Measurements from ENCODE around the gene MS4A2.

MS4A2 gene

DNA sequence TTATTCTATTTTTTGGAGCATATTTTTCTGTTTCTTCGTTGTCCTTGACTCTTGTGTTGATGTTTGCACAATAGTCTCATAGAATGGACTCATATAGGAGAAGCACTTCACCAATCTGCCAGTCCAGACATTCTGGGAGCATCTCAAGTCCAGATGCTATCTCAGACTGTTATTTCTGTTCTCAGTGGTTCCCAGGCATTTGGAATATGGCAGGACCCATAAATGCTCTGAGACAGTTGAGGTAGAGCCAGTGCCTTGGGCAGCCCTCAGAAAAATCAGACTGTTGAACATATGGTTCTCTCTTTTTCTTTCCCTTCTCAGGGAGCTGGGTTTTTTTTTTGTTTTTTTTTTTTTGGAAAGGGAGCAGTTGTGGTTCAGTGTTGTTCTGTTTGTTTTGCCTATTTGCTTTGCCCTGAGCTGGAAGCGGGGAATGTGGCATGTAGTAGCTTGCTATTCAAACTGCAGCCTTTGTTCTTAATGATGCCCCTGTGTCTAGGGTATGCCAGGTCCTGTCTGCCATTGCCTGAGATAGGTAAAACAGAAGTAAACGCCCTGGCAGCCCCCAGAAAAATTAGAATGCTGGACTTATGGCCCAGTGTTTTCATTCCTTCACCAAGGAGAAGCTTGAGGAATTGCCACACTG is 3.7 kb upstream of the MS4A2 start:
- ChIA-PET CTCF (no interaction called here), POLR2A (no interaction called here)
- no peak for TF ChIP-seq SP1 (IDR thresholded peaks at IDR 0.05)
- TF ChIP-seq FOXM1 (IDR thresholded peaks at IDR 0.05; ENCODE audit: borderline replicate concordance): no peak
- no peak for TF ChIP-seq BHLHE40 (IDR thresholded peaks at IDR 0.05; ENCODE audit: borderline replicate concordance)
- no peak for TF ChIP-seq CTBP1 (IDR thresholded peaks at IDR 0.05; ENCODE audit: borderline replicate concordance)
- no peak for TF ChIP-seq ARNT (IDR thresholded peaks at IDR 0.05)
- TF ChIP-seq LEF1 (IDR thresholded peaks at IDR 0.05; ENCODE audit: borderline replicate concordance): no peak
- TF ChIP-seq ZNF384 (IDR thresholded peaks at IDR 0.05): no peak
- no peak for TF ChIP-seq HDGF (IDR thresholded peaks at IDR 0.05; ENCODE audit: borderline replicate concordance)
- no peak for TF ChIP-seq FOXK2 (IDR thresholded peaks at IDR 0.05)
- no peak for TF ChIP-seq SUZ12 (IDR thresholded peaks at IDR 0.05)
- TF ChIP-seq FOXA1 (IDR thresholded peaks at IDR 0.05): no peak
- no peak for TF ChIP-seq L3MBTL2 (conservative IDR thresholded peaks at IDR 0.05)
- no peak for TF ChIP-seq PKNOX1 (IDR thresholded peaks at IDR 0.05)
- TF ChIP-seq TARDBP (IDR thresholded peaks at IDR 0.05): no peak
- no peak for TF ChIP-seq ELF4 (IDR thresholded peaks at IDR 0.05)
- TF ChIP-seq NFRKB (IDR thresholded peaks at IDR 0.05): no peak
- no peak for DNase-seq (ENCODE audit: extremely low spot score)

DNA sequence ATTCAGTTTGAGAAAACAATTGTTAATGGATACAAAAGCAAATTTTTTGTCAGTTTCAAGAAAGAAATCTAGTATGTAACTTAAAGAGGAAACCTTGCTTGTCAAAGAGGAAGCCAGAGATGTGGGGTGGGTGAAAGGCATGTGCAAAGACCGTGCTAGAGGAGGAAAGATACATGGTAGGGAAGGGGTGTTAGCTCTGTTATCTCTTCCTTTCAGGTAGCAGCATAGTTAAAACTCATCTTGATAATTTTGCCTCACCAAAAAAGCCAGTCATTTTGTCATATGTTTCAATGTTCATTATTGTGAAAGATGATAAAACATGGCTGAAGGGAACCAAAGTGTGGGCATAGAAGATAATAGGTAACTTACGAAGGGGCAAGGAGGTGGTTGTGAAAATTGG is 2.6 kb upstream of the MS4A2 start:
- DNase-seq (ENCODE audit: extremely low spot score): no peak
- POLR2A ChIA-PET: no interaction called here

DNA sequence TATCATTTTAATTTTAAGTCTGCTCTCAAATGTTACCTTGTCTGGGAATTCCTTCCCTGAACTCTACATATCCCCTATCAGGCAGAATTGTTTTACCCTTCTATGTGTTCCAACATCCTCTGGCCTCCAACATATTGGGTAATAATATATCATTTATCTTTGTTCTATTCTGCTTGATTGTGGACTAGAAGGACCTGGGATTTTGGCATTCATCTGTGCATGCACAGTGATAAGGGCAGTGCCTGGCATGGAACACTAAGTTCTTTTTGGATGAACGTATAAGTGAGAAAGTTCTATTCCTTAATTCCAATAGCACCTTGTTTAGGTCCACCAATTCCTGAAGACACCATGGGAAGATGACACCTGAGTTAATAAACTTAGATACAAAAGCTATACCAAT is 1.2 kb upstream of the MS4A2 start:
- ChIA-PET POLR2A (no interaction called here), CTCF (no interaction called here)
- TF ChIP-seq PKNOX1 (IDR thresholded peaks at IDR 0.05): no peak
- no peak for TF ChIP-seq FOXM1 (IDR thresholded peaks at IDR 0.05; ENCODE audit: borderline replicate concordance)
- no peak for TF ChIP-seq SP1 (IDR thresholded peaks at IDR 0.05)
- TF ChIP-seq BHLHE40 (IDR thresholded peaks at IDR 0.05; ENCODE audit: borderline replicate concordance): no peak
- TF ChIP-seq TARDBP (IDR thresholded peaks at IDR 0.05): no peak
- no peak for TF ChIP-seq LEF1 (IDR thresholded peaks at IDR 0.05; ENCODE audit: borderline replicate concordance)
- no peak for TF ChIP-seq FOXA1 (IDR thresholded peaks at IDR 0.05)
- TF ChIP-seq FOXK2 (IDR thresholded peaks at IDR 0.05): no peak
- TF ChIP-seq SUZ12 (IDR thresholded peaks at IDR 0.05): no peak
- TF ChIP-seq ARNT (IDR thresholded peaks at IDR 0.05): no peak
- TF ChIP-seq ELF4 (IDR thresholded peaks at IDR 0.05): no peak
- no peak for TF ChIP-seq L3MBTL2 (conservative IDR thresholded peaks at IDR 0.05)
- TF ChIP-seq ZNF384 (IDR thresholded peaks at IDR 0.05): no peak
- TF ChIP-seq HDGF (IDR thresholded peaks at IDR 0.05; ENCODE audit: borderline replicate concordance): no peak
- no peak for TF ChIP-seq CTBP1 (IDR thresholded peaks at IDR 0.05; ENCODE audit: borderline replicate concordance)
- no peak for TF ChIP-seq NFRKB (IDR thresholded peaks at IDR 0.05)
- no peak for DNase-seq (ENCODE audit: extremely low spot score)

More for the DNA sequence above, 2.6 kb upstream of the MS4A2 start:
- TF ChIP-seq BHLHE40 (IDR thresholded peaks at IDR 0.05; ENCODE audit: borderline replicate concordance): no peak
- no peak for TF ChIP-seq TARDBP (IDR thresholded peaks at IDR 0.05)
- TF ChIP-seq SP1 (IDR thresholded peaks at IDR 0.05): no peak
- TF ChIP-seq SUZ12 (IDR thresholded peaks at IDR 0.05): no peak
- TF ChIP-seq ELF4 (IDR thresholded peaks at IDR 0.05): no peak
- TF ChIP-seq LEF1 (IDR thresholded peaks at IDR 0.05; ENCODE audit: borderline replicate concordance): no peak
- TF ChIP-seq FOXA1 (IDR thresholded peaks at IDR 0.05): no peak
- TF ChIP-seq ARNT (IDR thresholded peaks at IDR 0.05): no peak
- TF ChIP-seq PKNOX1 (IDR thresholded peaks at IDR 0.05): no peak
- no peak for TF ChIP-seq CTBP1 (IDR thresholded peaks at IDR 0.05; ENCODE audit: borderline replicate concordance)
- TF ChIP-seq FOXK2 (IDR thresholded peaks at IDR 0.05): no peak
- no peak for TF ChIP-seq NFRKB (IDR thresholded peaks at IDR 0.05)
- no peak for TF ChIP-seq HDGF (IDR thresholded peaks at IDR 0.05; ENCODE audit: borderline replicate concordance)
- TF ChIP-seq L3MBTL2 (conservative IDR thresholded peaks at IDR 0.05): no peak
- TF ChIP-seq FOXM1 (IDR thresholded peaks at IDR 0.05; ENCODE audit: borderline replicate concordance): no peak
- CTCF ChIA-PET: no interaction called here

DNA sequence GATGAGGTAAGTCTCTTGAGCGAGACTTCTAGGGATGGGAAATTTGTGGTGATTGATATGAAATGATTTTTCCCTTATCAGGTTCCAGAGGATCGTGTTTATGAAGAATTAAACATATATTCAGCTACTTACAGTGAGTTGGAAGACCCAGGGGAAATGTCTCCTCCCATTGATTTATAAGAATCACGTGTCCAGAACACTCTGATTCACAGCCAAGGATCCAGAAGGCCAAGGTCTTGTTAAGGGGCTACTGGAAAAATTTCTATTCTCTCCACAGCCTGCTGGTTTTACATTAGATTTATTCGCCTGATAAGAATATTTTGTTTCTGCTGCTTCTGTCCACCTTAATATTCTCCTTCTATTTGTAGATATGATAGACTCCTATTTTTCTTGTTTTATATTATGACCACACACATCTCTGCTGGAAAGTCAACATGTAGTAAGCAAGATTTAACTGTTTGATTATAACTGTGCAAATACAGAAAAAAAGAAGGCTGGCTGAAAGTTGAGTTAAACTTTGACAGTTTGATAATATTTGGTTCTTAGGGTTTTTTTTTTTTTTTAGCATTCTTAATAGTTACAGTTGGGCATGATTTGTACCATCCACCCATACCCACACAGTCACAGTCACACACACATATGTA is 7.1 kb downstream of the MS4A2 start:
- ChIA-PET CTCF (no interaction called here), POLR2A (no interaction called here)
- TF ChIP-seq ELF4 (IDR thresholded peaks at IDR 0.05) (no peak), ZNF384 (IDR thresholded peaks at IDR 0.05) (no peak), SP1 (IDR thresholded peaks at IDR 0.05) (no peak), NFRKB (IDR thresholded peaks at IDR 0.05) (no peak), FOXM1 (IDR thresholded peaks at IDR 0.05; ENCODE audit: borderline replicate concordance) (no peak), HDGF (IDR thresholded peaks at IDR 0.05; ENCODE audit: borderline replicate concordance) (no peak), BHLHE40 (IDR thresholded peaks at IDR 0.05; ENCODE audit: borderline replicate concordance) (no peak), TARDBP (IDR thresholded peaks at IDR 0.05) (no peak), L3MBTL2 (conservative IDR thresholded peaks at IDR 0.05) (no peak), PKNOX1 (IDR thresholded peaks at IDR 0.05) (no peak), CTBP1 (IDR thresholded peaks at IDR 0.05; ENCODE audit: borderline replicate concordance) (no peak), FOXK2 (IDR thresholded peaks at IDR 0.05) (no peak), LEF1 (IDR thresholded peaks at IDR 0.05; ENCODE audit: borderline replicate concordance) (no peak), ARNT (IDR thresholded peaks at IDR 0.05) (no peak), SUZ12 (IDR thresholded peaks at IDR 0.05) (no peak), FOXA1 (IDR thresholded peaks at IDR 0.05) (no peak)
- no peak for DNase-seq (ENCODE audit: extremely low spot score)

DNA sequence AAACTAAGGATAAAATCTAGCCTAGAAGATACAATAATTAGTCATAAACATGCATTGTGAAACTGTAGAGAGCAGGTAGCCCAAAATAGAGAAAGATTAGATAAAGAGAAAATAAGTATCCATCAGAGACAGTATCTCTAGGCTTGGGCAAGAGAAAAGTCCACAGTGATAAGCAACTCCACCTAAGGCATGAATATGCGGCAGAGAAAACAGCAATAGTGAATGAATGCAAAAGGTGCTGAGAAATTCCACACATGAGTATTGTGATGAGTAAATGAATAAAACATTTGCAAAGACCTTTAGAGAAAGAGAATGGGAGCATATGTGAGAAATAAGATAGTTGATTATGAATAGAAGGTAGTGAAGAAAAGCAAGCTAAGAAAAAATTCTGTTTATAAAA is 8.7 kb downstream of the MS4A2 start:
- ChIA-PET POLR2A (no interaction called here), CTCF (no interaction called here)
- TF ChIP-seq SP1 (IDR thresholded peaks at IDR 0.05) (no peak), NFRKB (IDR thresholded peaks at IDR 0.05) (no peak), ELF4 (IDR thresholded peaks at IDR 0.05) (no peak)
- DNase-seq (ENCODE audit: extremely low spot score): no peak

Data from HEK293T (cell line).